ENCODE measurements around the gene PIP5K1B.

DNA sequence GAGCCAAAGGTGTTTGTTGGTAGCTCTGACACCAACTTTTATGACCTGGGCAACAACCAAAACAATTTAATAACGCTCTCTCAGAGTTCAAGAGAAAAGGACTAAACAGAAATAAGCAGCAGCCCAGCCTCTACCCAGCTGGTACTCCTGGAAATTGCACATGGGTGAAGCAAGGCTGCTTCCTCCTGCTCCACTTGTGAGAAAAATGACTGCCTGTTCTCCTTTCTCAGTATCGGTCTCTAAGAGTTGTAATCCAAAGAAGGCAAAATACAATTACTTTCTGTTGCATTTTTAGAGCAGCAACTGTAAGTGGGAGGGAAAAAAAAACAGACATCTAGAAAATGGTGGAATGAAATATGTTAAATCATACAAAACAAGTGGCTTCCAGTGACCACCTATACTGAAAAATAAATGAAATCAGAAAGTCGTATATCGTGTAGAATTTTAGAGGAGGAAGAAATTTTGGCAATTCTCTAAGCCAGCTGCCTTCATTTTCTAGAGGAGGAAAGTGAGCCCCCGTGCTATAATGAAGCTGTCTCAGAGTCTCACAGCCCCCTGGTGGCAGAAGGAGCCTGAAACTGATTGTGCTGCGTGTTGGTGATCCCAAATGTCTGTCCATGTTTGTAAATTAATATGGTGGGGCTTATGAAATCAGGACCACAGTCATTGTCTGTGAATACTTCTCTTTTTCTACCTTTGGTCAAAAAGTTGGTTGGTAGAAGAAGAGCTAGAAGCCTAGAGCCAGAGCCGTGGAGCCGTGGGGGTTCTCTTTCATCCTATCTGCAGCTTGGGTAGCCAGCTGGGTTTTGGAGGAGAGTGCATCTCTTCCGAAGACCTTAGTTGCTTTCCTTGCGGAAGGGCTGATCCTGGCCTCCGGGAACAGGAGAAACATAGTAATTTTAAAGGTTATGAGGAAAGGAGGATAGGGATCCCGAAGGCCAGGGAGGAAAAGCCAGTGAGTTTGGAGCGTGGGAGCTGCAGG is 139.9 kb downstream of the PIP5K1B start:
- TF ChIP-seq, protein P1, sequence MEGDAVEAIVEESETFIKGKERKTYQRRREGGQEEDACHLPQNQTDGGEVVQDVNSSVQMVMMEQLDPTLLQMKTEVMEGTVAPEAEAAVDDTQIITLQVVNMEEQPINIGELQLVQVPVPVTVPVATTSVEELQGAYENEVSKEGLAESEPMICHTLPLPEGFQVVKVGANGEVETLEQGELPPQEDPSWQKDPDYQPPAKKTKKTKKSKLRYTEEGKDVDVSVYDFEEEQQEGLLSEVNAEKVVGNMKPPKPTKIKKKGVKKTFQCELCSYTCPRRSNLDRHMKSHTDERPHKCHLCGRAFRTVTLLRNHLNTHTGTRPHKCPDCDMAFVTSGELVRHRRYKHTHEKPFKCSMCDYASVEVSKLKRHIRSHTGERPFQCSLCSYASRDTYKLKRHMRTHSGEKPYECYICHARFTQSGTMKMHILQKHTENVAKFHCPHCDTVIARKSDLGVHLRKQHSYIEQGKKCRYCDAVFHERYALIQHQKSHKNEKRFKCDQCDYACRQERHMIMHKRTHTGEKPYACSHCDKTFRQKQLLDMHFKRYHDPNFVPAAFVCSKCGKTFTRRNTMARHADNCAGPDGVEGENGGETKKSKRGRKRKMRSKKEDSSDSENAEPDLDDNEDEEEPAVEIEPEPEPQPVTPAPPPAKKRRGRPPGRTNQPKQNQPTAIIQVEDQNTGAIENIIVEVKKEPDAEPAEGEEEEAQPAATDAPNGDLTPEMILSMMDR (optimal IDR thresholded peaks at IDR 0.05 in 1 of 3, IDR thresholded peaks at IDR 0.05 in 1 of 3, conservative IDR thresholded peaks at IDR 0.05 in 1 of 3; ENCODE audit: extremely low read depth in 1 of 3, insufficient read depth in 2 of 3, low read length in 3 of 3), result peak; percentile 31 to 48 (median 37)
- TF ChIP-seq EZH2 (IDR thresholded peaks at IDR 0.05; ENCODE audit: low read length), result no peak
